ENCODE data around the gene SF3A1. TPM values are rescaled to one million over a fixed set of nuclear protein-coding genes. Genes with fewer than 3 reads are reported as not detected.
A peak's percentile ranks its signal among the peaks of the same experiment; 100 is the strongest.
"Not testable (repeated sequence)": the region's sequence is repeated elsewhere in the genome, so short reads cannot be mapped to it uniquely, and the experiment has no call there.

The SF3A1 gene
- total RNA-seq, 2 experiments from 2014 or later = 335 to 388 TPM

- no peak overlapping the region for H3K27ac ChIP-seq (ENCODE audit: low read depth in 1 of 2, low read length in 2 of 2)
- Mint-ChIP-seq H3K27me3 (no peaks in the 10 kb centered on the region), H3K9me3 (no peaks in the 10 kb centered on the region), H3K36me3 (ENCODE audit: low read depth) (peaks cover 68% of the 10 kb centered on the region), H3K4me1 (ENCODE audit: low read depth) (peaks cover 9% of the 10 kb centered on the region), H3K4me3 (no peak overlapping the region), H3K27ac (peak overlapping the region; percentile 26)
- ChIA-PET CTCF (interaction anchor here (1.5 kb wide), 1 partner anchor 30 kb away, joined by 4 read pairs; no protein-coding TSS in a partner anchor), POLR2A (interaction anchor here (4.9 kb wide), 1 partner anchor 18 kb away, joined by 18 read pairs; no protein-coding TSS in a partner anchor)
- DNase-seq = no peak
- no peak for TF ChIP-seq CTCF (IDR thresholded peaks at IDR 0.05)
- H3K36me3 ChIP-seq (ENCODE audit: insufficient read depth, low read length) = peaks cover 20% of the 10 kb centered on the region
- no peaks in the 10 kb centered on the region for H3K27me3 ChIP-seq (ENCODE audit: control insufficient read depth in 1 of 2, insufficient read depth in 2 of 2, low read length in 2 of 2)
- no peaks in the 10 kb centered on the region for H3K4me1 ChIP-seq (ENCODE audit: insufficient read depth, low read length)
- no peak overlapping the region for H3K4me3 ChIP-seq (ENCODE audit: low read length)
- no peak for ATAC-seq (ENCODE audit: poor library complexity)
- intact Hi-C loops (cut with DNase I, micrococcal nuclease) = no loop called here
- no peaks in the 10 kb centered on the region for H3K9me3 ChIP-seq (ENCODE audit: control insufficient read depth in 1 of 2, insufficient read depth in 1 of 2, low read length in 2 of 2)
Measured at GRCh38 chr22:30405731-30406130, 49.0 kb upstream of the SF3A1 start.

GRCh38 chr22:30404307-30404706, 47.6 kb upstream of the SF3A1 start:
- Histone ChIP-seq H3K4me1 (ENCODE audit: insufficient read depth, low read length) (no peaks in the 10 kb centered on the region), H3K27ac (ENCODE audit: low read depth in 1 of 2, low read length in 2 of 2) (no peak overlapping the region), H3K4me3 (ENCODE audit: low read length) (no peak overlapping the region), H3K27me3 (ENCODE audit: control insufficient read depth in 1 of 2, insufficient read depth in 2 of 2, low read length in 2 of 2) (no peaks in the 10 kb centered on the region), H3K36me3 (ENCODE audit: insufficient read depth, low read length) (peaks cover 16% of the 10 kb centered on the region), H3K9me3 (ENCODE audit: control insufficient read depth in 1 of 2, insufficient read depth in 1 of 2, low read length in 2 of 2) (no peaks in the 10 kb centered on the region)
- CTCF ChIA-PET = no interaction called here
- H3K9me3 Mint-ChIP-seq = no peaks in the 10 kb centered on the region
- TF ChIP-seq CTCF (IDR thresholded peaks at IDR 0.05) = no peak
- ATAC-seq (ENCODE audit: poor library complexity) (no peak), DNase-seq (no peak)
- POLR2A ChIA-PET = interaction anchor here (4.9 kb wide), 1 partner anchor 19 kb away, joined by 18 read pairs; no protein-coding TSS in a partner anchor
- peaks cover 17% of the 10 kb centered on the region for H3K4me1 Mint-ChIP-seq (ENCODE audit: low read depth)
- H3K36me3 Mint-ChIP-seq (ENCODE audit: low read depth) = peaks cover 54% of the 10 kb centered on the region
- intact Hi-C loops (cut with DNase I, micrococcal nuclease) = no loop called here
- H3K4me3 Mint-ChIP-seq = peak overlapping the region; percentile 4
- peak overlapping the region; percentile 26 for H3K27ac Mint-ChIP-seq
- no peaks in the 10 kb centered on the region for H3K27me3 Mint-ChIP-seq

- H3K9me3 Mint-ChIP-seq; DNase-seq; H3K9me3 ChIP-seq (ENCODE audit: control insufficient read depth in 1 of 2, insufficient read depth in 1 of 2, low read length in 2 of 2); ATAC-seq (ENCODE audit: poor library complexity); H3K27ac Mint-ChIP-seq; H3K4me3 Mint-ChIP-seq; H3K27me3 Mint-ChIP-seq; H3K4me3 ChIP-seq (ENCODE audit: low read length); H3K27ac ChIP-seq (ENCODE audit: low read depth in 1 of 2, low read length in 2 of 2); H3K27me3 ChIP-seq (ENCODE audit: control insufficient read depth in 1 of 2, insufficient read depth in 2 of 2, low read length in 2 of 2); intact Hi-C loops (cut with DNase I, micrococcal nuclease): not testable (repeated sequence)
- Histone ChIP-seq H3K4me1 (ENCODE audit: insufficient read depth, low read length) (peaks cover 14% of the 10 kb centered on the region), H3K36me3 (ENCODE audit: insufficient read depth, low read length) (peaks cover 10% of the 10 kb centered on the region)
- POLR2A ChIA-PET = interaction anchor here (2.8 kb wide), 1 partner anchor 11 kb away, joined by 13 read pairs; no protein-coding TSS in a partner anchor
- peaks cover 31% of the 10 kb centered on the region for H3K4me1 Mint-ChIP-seq (ENCODE audit: low read depth)
- peaks cover 40% of the 10 kb centered on the region for H3K36me3 Mint-ChIP-seq (ENCODE audit: low read depth)
- CTCF ChIA-PET = interaction anchor here (0.9 to 1.4 kb wide), 2 partner anchors 23 to 139 kb away, joined by 3 to 4 read pairs; no protein-coding TSS in a partner anchor
Measured at GRCh38 chr22:30402766-30403104, 46.0 kb upstream of the SF3A1 start.
